IMR-90 (cell line): ENCODE measurements around the gene TIGD7. TPM values are rescaled to one million over a fixed set of nuclear protein-coding genes. Genes with fewer than 3 reads are reported as not detected.
A peak's percentile ranks its signal among the peaks of the same experiment; 100 is the strongest.

Experiments used
- ATAC-seq: fragments of 200-7000 bp; cut with Tn5 transposase; 2 replicates; pipeline ENCODE4 v1.9.1; 2020; ENCODE audit warnings: low read depth, mild to moderate bottlenecking, moderate library complexity
- BruUV-seq: library from RNA; stranded (reverse); fragments of 400-500 nt; replicated peaks from 2 replicates; lab custom pipeline; 2021; lab: Mats Ljungman, UMichigan
- CTCF ChIA-PET: fragments of 300-600 bp; formaldehyde crosslinking; extraction: SDS; loops from one replicate; lab custom pipeline; 2021; ENCODE audit warnings: antibody characterized with exemption; lab: Yijun Ruan, JAX
- POLR2A ChIA-PET: fragments of 300-600 bp; sonication (Branson Sonifier 250); formaldehyde crosslinking; loops from one replicate; lab custom pipeline; 2022; ENCODE audit warnings: antibody characterized with exemption; ENCODE audit not compliant: unreplicated experiment; lab: Charles Lee
- DNase-seq: peaks from one replicate; pipeline ENCODE4 v3.0.0; 2013
- H2AFZ ChIP-seq: replicated peaks from 2 replicates; pipeline ENCODE3; 2013; ENCODE audit warnings: low read length, mild to moderate bottlenecking; ENCODE audit not compliant: poor library complexity
- H2AK5ac ChIP-seq: 2 replicates; pipeline ENCODE4 v1.6.1; 2013; ENCODE audit warnings: low read depth, low read length, inconsistent platforms
- H2AK9ac ChIP-seq: replicated peaks from 2 replicates; pipeline ENCODE3; 2013; ENCODE audit warnings: mild to moderate bottlenecking, low read depth, low read length, moderate library complexity; ENCODE audit not compliant: poor library complexity
- H2BK120ac ChIP-seq: 2 replicates; pipeline ENCODE4 v1.6.1; 2013; ENCODE audit warnings: low read depth, low read length, inconsistent platforms
- H2BK15ac ChIP-seq: 3 replicates; pipeline ENCODE4 v1.6.1; 2013; ENCODE audit warnings: low read depth, low read length, inconsistent platforms
- H2BK20ac ChIP-seq: 2 replicates; pipeline ENCODE4 v1.6.1; 2013; ENCODE audit warnings: low read depth, mild to moderate bottlenecking, inconsistent platforms, low read length, moderate library complexity
- H2BK5ac ChIP-seq: 2 replicates; pipeline ENCODE4 v1.6.1; 2013; ENCODE audit warnings: mild to moderate bottlenecking, low read depth, low read length, inconsistent platforms; ENCODE audit not compliant: poor library complexity, severe bottlenecking
- H3K14ac ChIP-seq: replicated peaks from 2 replicates; pipeline ENCODE4 v1.6.1; 2013; ENCODE audit warnings: low read depth, low read length, inconsistent platforms
- H3K18ac ChIP-seq: 2 replicates; pipeline ENCODE4 v1.6.1; 2013; ENCODE audit warnings: low read depth, low read length, control low read depth
- H3K23ac ChIP-seq: 2 replicates; pipeline ENCODE4 v1.6.1; 2013; ENCODE audit warnings: low read depth, low read length, inconsistent platforms
- H3K27ac ChIP-seq: 2 replicates; pipeline ENCODE4 v1.5.1; 2013; ENCODE audit warnings: mild to moderate bottlenecking, control low read depth, low read length; ENCODE audit not compliant: insufficient read depth
- H3K27me3 ChIP-seq: 2 replicates; pipeline ENCODE4 v1.6.1; 2013; ENCODE audit warnings: low read length; ENCODE audit not compliant: control insufficient read depth, insufficient read depth
- H3K36me3 ChIP-seq: 2 replicates; pipeline ENCODE4 v1.6.1; 2013; ENCODE audit warnings: low read length, mixed read lengths; ENCODE audit not compliant: control insufficient read depth, insufficient read depth
- H3K4ac ChIP-seq: 2 replicates; pipeline ENCODE4 v1.6.1; 2013; ENCODE audit warnings: low read depth, low read length, inconsistent platforms
- H3K4me1 ChIP-seq: 2 replicates; pipeline ENCODE4 v1.6.1; 2013; ENCODE audit warnings: low read length, mixed read lengths; ENCODE audit not compliant: control insufficient read depth, insufficient read depth
- H3K4me2 ChIP-seq: 2 replicates; pipeline ENCODE4 v1.6.1; 2013; ENCODE audit warnings: low read depth, mild to moderate bottlenecking, control low read depth, low read length, moderate library complexity
- H3K4me3 ChIP-seq: 2 replicates; pipeline ENCODE4 v1.5.1; 2013; ENCODE audit warnings: low read depth, mild to moderate bottlenecking, control low read depth, low read length, moderate library complexity; ENCODE audit not compliant: insufficient read depth
- H3K56ac ChIP-seq: 2 replicates; pipeline ENCODE4 v1.6.1; 2013; ENCODE audit warnings: low read length, inconsistent platforms; ENCODE audit not compliant: insufficient read depth; ENCODE audit errors: extremely low read depth
- H3K79me1 ChIP-seq, 2 experiments: 2 replicates each; pipeline ENCODE4 v1.6.1; 2013; ENCODE audit warnings: low read length in 2 of 2, inconsistent platforms in 1 of 2, low read depth in 1 of 2
- H3K9ac ChIP-seq: 2 replicates; pipeline ENCODE4 v1.6.1; 2013; ENCODE audit warnings: low read depth, low read length, control low read depth
- H3K9me1 ChIP-seq: 2 replicates; pipeline ENCODE4 v1.6.1; 2013; ENCODE audit warnings: low read length, inconsistent platforms; ENCODE audit not compliant: insufficient read depth
- H3K9me3 ChIP-seq: 2 replicates; pipeline ENCODE4 v1.6.1; 2013; ENCODE audit warnings: low read length; ENCODE audit not compliant: control insufficient read depth, insufficient read depth
- H4K20me1 ChIP-seq: 2 replicates; pipeline ENCODE4 v1.6.1; 2013; ENCODE audit warnings: low read length, inconsistent platforms; ENCODE audit not compliant: insufficient read depth
- H4K5ac ChIP-seq: 2 replicates; pipeline ENCODE4 v1.6.1; 2013; ENCODE audit warnings: mild to moderate bottlenecking, low read depth, low read length, control low read depth
- H4K8ac ChIP-seq, 2 experiments: 2 replicates each; pipeline ENCODE4 v1.6.1; 2013; ENCODE audit warnings: low read depth in 2 of 2, low read length in 2 of 2, control low read depth in 1 of 2, inconsistent platforms in 1 of 2
- H4K91ac ChIP-seq: 2 replicates; pipeline ENCODE4 v1.6.1; 2013; ENCODE audit warnings: low read depth, low read length, inconsistent platforms; ENCODE audit not compliant: insufficient read depth
- CEBPB ChIP-seq: IDR thresholded peaks from 2 replicates; pipeline ENCODE4 v1.6.1; 2012; ENCODE audit warnings: low read depth, low read length, improper control_type of control experiment
- WGBS, 2 experiments: methylation state at CpG; one replicate each; pipeline versions ENCODE4 v1.1.5 to v1.1.7; 2013; ENCODE audit warnings: missing lambda C conversion rate in 2 of 2; ENCODE audit not compliant: insufficient read length in 1 of 2; ENCODE audit errors: extremely low coverage in 2 of 2; 5-methylcytosine and 5-hydroxymethylcytosine counted together
- dilution Hi-C: fragments of 300-500 bp; cut with HindIII; formaldehyde crosslinking; loops from one replicate; pipeline ENCODE4 v1.14.3; 2018; ENCODE audit warnings: low sequenced_read_pairs; ENCODE audit not compliant: unreplicated experiment
- in situ Hi-C: fragments of 300-500 bp; cut with MboI; formaldehyde crosslinking; loops from 3 replicates; pipeline ENCODE4 v1.14.3; 2019; ENCODE audit warnings: low sequenced_read_pairs, inconsistent platforms, mixed read lengths
- intact Hi-C: fragments of 100-400 bp; cut with micrococcal nuclease; formaldehyde crosslinking; loops from 2 replicates; pipeline ENCODE4 v1.10.0; 2022
- polyA plus RNA-seq, 3 experiments: library from polyadenylated mRNA; depleted of rRNA; stranded (reverse); fragments of >200 nt; gene quantifications; 2 replicates each; pipeline ENCODE4 v1.2.3, GENCODE V29; 2012; ENCODE audit warnings: low replicate concordance in 1 of 3
- total RNA-seq: library from RNA; depleted of rRNA; stranded (reverse); fragments of >200 nt; gene quantifications from 2 replicates; pipeline ENCODE4 v1.2.3, GENCODE V29; 2012
- TF ChIP-seq, protein P1 (sequence below): conservative IDR thresholded peaks from 2 replicates; pipeline ENCODE4 v1.5.1; 2012; ENCODE audit warnings: mild to moderate bottlenecking, low read depth, low read length, improper control_type of control experiment

The TIGD7 gene
- total and polyA plus RNA-seq, 2 of the 4 experiments (the other 2 are of a cell fraction): 2.5 to 2.7 TPM

DNA sequence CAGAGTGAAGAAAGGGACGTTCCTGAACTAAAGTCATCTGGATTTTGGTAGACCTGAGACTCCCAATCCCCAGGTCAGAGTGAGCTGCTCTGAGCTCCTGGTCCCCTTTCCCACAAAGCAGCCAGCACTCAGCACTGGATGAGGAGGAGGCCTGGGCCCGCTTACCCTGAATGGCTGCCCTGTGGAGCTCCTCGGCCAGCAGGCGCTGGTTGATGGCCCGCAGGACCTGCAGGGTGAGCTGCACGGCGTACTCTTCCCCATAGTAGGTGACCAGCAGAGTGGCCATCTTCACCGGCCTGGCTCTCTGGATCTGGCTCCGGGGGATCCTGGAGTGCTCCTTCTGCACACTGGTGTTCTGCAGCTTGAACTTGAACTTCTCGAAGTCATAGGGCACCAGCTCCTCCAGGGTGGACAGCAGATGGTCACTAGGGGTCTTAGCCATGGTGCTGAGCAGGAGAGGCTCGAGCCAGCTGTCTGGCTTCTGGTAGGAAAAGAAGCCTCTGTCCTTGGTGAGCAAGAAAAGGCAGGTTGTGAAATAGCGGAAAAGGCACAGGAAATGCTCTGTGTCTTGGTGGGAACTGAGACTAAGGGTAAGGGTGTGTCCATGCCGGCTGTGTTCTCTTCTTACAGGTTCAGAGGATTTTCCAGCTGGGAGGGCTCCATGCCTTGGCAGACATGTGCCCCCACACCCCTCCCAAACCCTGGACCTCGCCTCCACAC is 48.9 kb downstream of the TIGD7 start, which contains the start of gene MEFV:
Gene MEFV, minus strand, starts transcription at position 488 of the 720 bp plus-strand sequence. Its CDS starts 46 bp downstream, at position 442.
- Histone ChIP-seq H3K18ac (no peak within 1 kb of the TSS), H3K27ac (no peak within 1 kb of the TSS), H3K9me1 (no peaks in the 10 kb centered on the region), H2BK120ac (no peak within 1 kb of the TSS), H4K91ac (no peak within 1 kb of the TSS), H2BK15ac (no peak within 1 kb of the TSS), H3K4me2 (no peak within 1 kb of the TSS), H2AK5ac (no peak within 1 kb of the TSS), H2AK9ac (peak within 1 kb of the TSS; percentile 42), H4K8ac (no peak within 1 kb of the TSS), H2BK5ac (no peak within 1 kb of the TSS), H4K5ac (no peak within 1 kb of the TSS), H4K20me1 (no peaks in the 10 kb centered on the region), H2BK20ac (no peak within 1 kb of the TSS), H3K27me3 (peaks cover 14% of the 10 kb centered on the region), H3K14ac (no peak within 1 kb of the TSS), H3K56ac (no peak within 1 kb of the TSS), H2AFZ (no peak within 1 kb of the TSS), H3K79me1 (no peaks in the 10 kb centered on the region), H3K4me3 (no peak within 1 kb of the TSS), H3K4me1 (no peaks in the 10 kb centered on the region), H3K9ac (no peak within 1 kb of the TSS), H3K36me3 (no peaks in the 10 kb centered on the region), H3K23ac (no peak within 1 kb of the TSS), H3K4ac (no peak within 1 kb of the TSS), H3K9me3 (no peaks in the 10 kb centered on the region; the same call in 1 of the 2 replicates)
- intact Hi-C loops (no loop called here), in situ Hi-C loops (no loop called here), dilution Hi-C loops (no loop called here)
- 0 out of 2 replicates have a peak, but pooled peaks have one; percentile 12 for TF ChIP-seq CEBPB
- TF ChIP-seq, protein P1, sequence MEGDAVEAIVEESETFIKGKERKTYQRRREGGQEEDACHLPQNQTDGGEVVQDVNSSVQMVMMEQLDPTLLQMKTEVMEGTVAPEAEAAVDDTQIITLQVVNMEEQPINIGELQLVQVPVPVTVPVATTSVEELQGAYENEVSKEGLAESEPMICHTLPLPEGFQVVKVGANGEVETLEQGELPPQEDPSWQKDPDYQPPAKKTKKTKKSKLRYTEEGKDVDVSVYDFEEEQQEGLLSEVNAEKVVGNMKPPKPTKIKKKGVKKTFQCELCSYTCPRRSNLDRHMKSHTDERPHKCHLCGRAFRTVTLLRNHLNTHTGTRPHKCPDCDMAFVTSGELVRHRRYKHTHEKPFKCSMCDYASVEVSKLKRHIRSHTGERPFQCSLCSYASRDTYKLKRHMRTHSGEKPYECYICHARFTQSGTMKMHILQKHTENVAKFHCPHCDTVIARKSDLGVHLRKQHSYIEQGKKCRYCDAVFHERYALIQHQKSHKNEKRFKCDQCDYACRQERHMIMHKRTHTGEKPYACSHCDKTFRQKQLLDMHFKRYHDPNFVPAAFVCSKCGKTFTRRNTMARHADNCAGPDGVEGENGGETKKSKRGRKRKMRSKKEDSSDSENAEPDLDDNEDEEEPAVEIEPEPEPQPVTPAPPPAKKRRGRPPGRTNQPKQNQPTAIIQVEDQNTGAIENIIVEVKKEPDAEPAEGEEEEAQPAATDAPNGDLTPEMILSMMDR: no peak
- BruUV-seq: no TSS peak
- 59% methylated on average over 5 of the region's 14 CpGs; no CpG with 5 or more reads in 1 of the 2 experiments for whole genome bisulfite sequencing, 2 experiments
- POLR2A ChIA-PET: no interaction called here
- CTCF ChIA-PET: no interaction called here
- DNase-seq: peak; percentile 5
- ATAC-seq: no peak; the same call in 1 of the 2 replicates
